Right cardiac atrium (tissue), 5 donors: Measurements from ENCODE around the gene LRP1B. TPM values are rescaled to one million over a fixed set of nuclear protein-coding genes. Genes with fewer than 3 reads are reported as not detected.

Experiments used
- ATAC-seq, 2 donors: fragments of 200-7000 bp; cut with Tn5 transposase; one replicate each; pipeline versions ENCODE4 v1.8.0 to v1.9.1; 2020; ENCODE audit warnings: moderate library complexity in 2 of 2, mild to moderate bottlenecking in 1 of 2
- DNase-seq, 3 donors: peaks; one replicate each; pipeline ENCODE4 v3.0.0-alpha.2; 2020
- H3K27ac ChIP-seq: one replicate; pipeline ENCODE4 v1.5.1; 2013; ENCODE audit warnings: mild to moderate bottlenecking, low read length, control low read depth, moderate library complexity
- H3K27me3 ChIP-seq: one replicate; pipeline ENCODE4 v1.6.1; 2013; ENCODE audit not compliant: control insufficient read depth, insufficient read depth
- H3K4me1 ChIP-seq: one replicate; pipeline ENCODE4 v1.6.1; 2013; ENCODE audit warnings: low read length; ENCODE audit not compliant: control insufficient read depth, insufficient read depth
- H3K4me3 ChIP-seq: one replicate; pipeline ENCODE4 v1.5.1; 2013; ENCODE audit warnings: low read length, control low read depth
- H3K9me3 ChIP-seq: one replicate; pipeline ENCODE4 v1.6.1; 2013; ENCODE audit warnings: low read length; ENCODE audit not compliant: control insufficient read depth
- WGBS: extraction: QIAGEN DNeasy Blood & Tissue Kit; methylation state at CpG from one replicate; pipeline ENCODE4 v1.1.7; 2013; 5-methylcytosine and 5-hydroxymethylcytosine counted together
- intact Hi-C, 4 donors: fragments of 100-400 bp; cut with DNase I; formaldehyde crosslinking; loops; one replicate each; pipeline versions ENCODE4 v1.11.0 to v1.14.0; 2022 to 2023
- polyA plus RNA-seq: library from polyadenylated mRNA; stranded (reverse); fragments of 200-250 nt; gene quantifications from one replicate; pipeline ENCODE4 v1.2.3, GENCODE V29; 2013
- total RNA-seq, 4 donors: library from RNA; stranded (reverse); fragmentation: NEBNext Ultra II Directional; extraction: Animal tissue kit (Norgen Biotek cat#: 25700); gene quantifications; one replicate each; pipeline ENCODE4 v1.2.1, GENCODE V29; 2021
- donor health status: healthy with polysubstance abuse.
- donor health status: DM: no; HTN: yes; CAD: no.
- donor health status: DM: no; HTN: no; CAD: no.
- donor health status: DM: no; HTN: yes; CAD: no; lungs with severe emphysema.
- donor health status: DM: yes; HTN: yes; CAD: no.

The LRP1B gene
- total and polyA plus RNA-seq, 5 donors, result 0.21 to 1.8 (median 0.34) TPM

- 76% methylated on average over 1 of the region's 1 CpG for WGBS
- Histone ChIP-seq H3K27me3 (no peaks in the 10 kb centered on the region), H3K4me3 (no peak overlapping the region), H3K27ac (no peak overlapping the region), H3K9me3 (no peaks in the 10 kb centered on the region), H3K4me1 (no peaks in the 10 kb centered on the region)
- ATAC-seq (no peak), DNase-seq (no peak)
- intact Hi-C loops, result no loop called here
Observed at GRCh38 chr2:141767691-141768090, 363.1 kb downstream of the LRP1B start.

GRCh38 chr2:141767051-141767450 lies 363.8 kb downstream of the LRP1B start:
- intact Hi-C loops, result no loop called here
- ATAC-seq, result no peak
- H3K9me3 ChIP-seq, result no peaks in the 10 kb centered on the region
- no peak overlapping the region for H3K27ac ChIP-seq
- no peak for DNase-seq
- no peak overlapping the region for H3K4me3 ChIP-seq
- WGBS, result 74% methylated on average over 2 of the region's 2 CpGs
- no peaks in the 10 kb centered on the region for H3K27me3 ChIP-seq
- H3K4me1 ChIP-seq, result no peaks in the 10 kb centered on the region

DNA sequence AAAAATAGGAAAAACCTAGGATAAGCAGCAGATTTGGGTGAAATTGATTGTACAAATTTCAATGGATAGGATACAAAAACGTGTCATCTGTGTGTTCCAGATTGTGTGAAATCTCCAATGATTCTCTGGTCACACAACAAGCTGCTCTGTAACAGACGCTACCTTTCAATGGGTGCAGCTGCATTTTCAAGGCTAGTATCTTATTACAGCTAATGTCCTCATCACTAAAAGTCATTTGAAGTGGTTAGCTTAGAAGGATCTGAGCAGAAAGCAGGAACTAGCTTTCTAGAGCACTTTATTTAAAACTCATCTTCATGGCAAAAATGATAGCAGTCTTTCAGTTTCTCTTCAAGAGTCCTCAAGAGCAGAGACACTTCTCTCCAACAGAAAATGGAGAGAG lies 364.6 kb downstream of the LRP1B start:
- ATAC-seq (no peak), DNase-seq (no peak)
- H3K27me3 ChIP-seq, result no peaks in the 10 kb centered on the region
- H3K4me3 ChIP-seq, result no peak overlapping the region
- H3K4me1 ChIP-seq, result no peaks in the 10 kb centered on the region
- intact Hi-C loops, result no loop called here
- 41% methylated on average over 2 of the region's 2 CpGs for WGBS
- H3K9me3 ChIP-seq, result no peaks in the 10 kb centered on the region
- H3K27ac ChIP-seq, result no peak overlapping the region

DNA sequence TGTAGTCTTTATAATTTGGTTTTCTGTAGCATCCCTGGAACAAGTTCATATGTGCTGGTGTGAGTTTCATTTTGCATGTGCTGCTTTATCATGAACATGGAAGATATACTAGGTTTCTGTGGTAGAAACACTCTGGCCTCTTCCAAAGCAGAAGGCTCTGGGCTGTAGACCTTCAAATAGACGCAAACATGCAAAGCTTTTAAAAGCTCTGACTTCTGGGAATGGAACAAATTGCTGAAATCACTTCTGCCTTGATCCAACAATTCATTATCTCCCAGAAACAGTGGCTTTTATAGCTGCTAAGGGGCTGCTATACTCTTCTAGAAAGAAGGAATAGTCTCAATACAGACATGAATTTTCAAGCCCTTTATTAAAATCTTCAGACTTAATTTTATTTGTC lies 382.2 kb downstream of the LRP1B start:
- Histone ChIP-seq H3K4me3 (no peak overlapping the region), H3K4me1 (no peaks in the 10 kb centered on the region), H3K27me3 (no peaks in the 10 kb centered on the region), H3K27ac (no peak overlapping the region), H3K9me3 (no peaks in the 10 kb centered on the region)
- no peak for DNase-seq
- 78% methylated on average over 1 of the region's 1 CpG for WGBS
- intact Hi-C loops, result no loop called here
- no peak for ATAC-seq

- peaks cover 2% of the 10 kb centered on the region for H3K27me3 ChIP-seq
- H3K4me1 ChIP-seq, result no peaks in the 10 kb centered on the region
- H3K9me3 ChIP-seq, result no peaks in the 10 kb centered on the region
- ATAC-seq (no peak), DNase-seq (no peak)
- H3K4me3 ChIP-seq, result no peak overlapping the region
- intact Hi-C loops, result no loop called here
- no peak overlapping the region for H3K27ac ChIP-seq
- WGBS, result 83% methylated on average over 3 of the region's 3 CpGs
Observed at GRCh38 chr2:141741652-141742051, 389.2 kb downstream of the LRP1B start.

DNA sequence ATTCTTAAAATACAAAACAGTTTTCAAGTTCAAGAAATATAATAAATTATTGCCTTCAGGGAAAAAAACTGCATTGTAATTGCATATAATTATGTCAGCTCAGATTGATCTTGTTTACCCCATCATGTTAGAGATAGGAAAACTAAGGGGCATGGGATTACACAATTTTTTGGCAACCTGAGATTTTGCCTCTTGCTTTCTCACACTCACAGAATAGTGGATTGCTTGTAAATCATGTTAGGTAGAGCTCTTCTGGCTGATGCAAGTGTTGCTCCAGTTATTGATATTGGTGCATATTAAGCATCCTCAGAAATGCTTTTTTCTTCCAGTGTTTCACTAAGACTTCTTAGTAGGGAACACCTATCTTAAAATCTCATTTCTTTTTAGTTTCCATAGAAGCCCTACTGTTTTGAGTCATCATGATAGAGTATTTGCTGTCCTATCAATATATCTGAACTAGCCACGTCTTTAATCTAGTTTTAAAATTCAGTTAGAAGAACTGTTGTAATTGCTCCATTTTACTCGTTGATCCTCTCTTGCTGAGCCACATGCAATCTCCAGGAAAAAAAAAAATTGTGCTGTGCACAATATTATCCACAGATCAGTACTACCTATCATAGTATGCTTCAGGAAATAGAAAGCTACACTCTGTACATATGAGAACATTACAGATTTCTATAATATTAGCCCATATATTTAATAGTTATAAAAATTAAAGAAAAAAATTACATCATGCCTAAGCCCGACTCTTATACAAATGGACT lies 393.1 kb downstream of the LRP1B start:
- H3K27ac ChIP-seq, result no peak overlapping the region
- 55% methylated on average over 3 of the region's 3 CpGs for WGBS
- ATAC-seq (no peak), DNase-seq (no peak)
- peaks cover 2% of the 10 kb centered on the region for H3K27me3 ChIP-seq
- H3K9me3 ChIP-seq, result no peaks in the 10 kb centered on the region
- intact Hi-C loops, result no loop called here
- no peak overlapping the region for H3K4me3 ChIP-seq
- H3K4me1 ChIP-seq, result no peaks in the 10 kb centered on the region

DNA sequence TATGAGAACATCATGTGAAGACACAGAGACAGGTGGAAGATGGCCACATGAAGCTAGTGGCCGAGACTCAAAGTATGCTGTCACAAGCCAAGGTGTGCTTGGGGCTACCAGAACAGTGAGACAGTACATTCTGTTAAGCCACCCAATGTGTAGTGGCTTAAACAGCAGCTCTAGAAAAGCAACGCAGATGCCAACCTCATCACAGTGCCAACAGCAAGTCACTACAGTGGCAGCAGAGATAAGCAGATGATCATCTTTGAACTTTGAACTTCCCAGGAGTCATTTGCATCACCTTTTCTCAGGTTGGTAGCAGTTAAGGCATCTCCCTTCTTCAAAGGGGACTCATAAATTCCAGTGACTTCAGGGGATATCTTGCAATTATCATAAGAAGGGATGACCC lies 394.4 kb downstream of the LRP1B start:
- no peak for DNase-seq
- H3K9me3 ChIP-seq, result no peaks in the 10 kb centered on the region
- H3K4me3 ChIP-seq, result no peak overlapping the region
- 81% methylated on average over 2 of the region's 2 CpGs for WGBS
- peaks cover 2% of the 10 kb centered on the region for H3K27me3 ChIP-seq
- ATAC-seq, result no peak
- intact Hi-C loops, result no loop called here
- no peak overlapping the region for H3K27ac ChIP-seq
- H3K4me1 ChIP-seq, result no peaks in the 10 kb centered on the region

GRCh38 chr2:141728886-141729285 lies 401.9 kb downstream of the LRP1B start:
- DNase-seq (no peak), ATAC-seq (no peak)
- WGBS, result 82% methylated on average over 1 of the region's 1 CpG
- Histone ChIP-seq H3K27ac (no peak overlapping the region), H3K9me3 (no peaks in the 10 kb centered on the region), H3K27me3 (no peaks in the 10 kb centered on the region), H3K4me1 (no peaks in the 10 kb centered on the region), H3K4me3 (no peak overlapping the region)
- intact Hi-C loops, result no loop called here

- no peak overlapping the region for H3K27ac ChIP-seq
- WGBS, result 56% methylated on average over 3 of the region's 3 CpGs
- intact Hi-C loops, result no loop called here
Observed at GRCh38 chr2:141728142-141728541, 402.7 kb downstream of the LRP1B start.

GRCh38 chr2:141724426-141724825 lies 406.4 kb downstream of the LRP1B start:
- 71% methylated on average over 3 of the region's 3 CpGs for WGBS

More at GRCh38 chr2:141728142-141728541, 402.7 kb downstream of the LRP1B start:
- Histone ChIP-seq H3K9me3 (no peaks in the 10 kb centered on the region), H3K27me3 (no peaks in the 10 kb centered on the region), H3K4me3 (no peak overlapping the region), H3K4me1 (no peaks in the 10 kb centered on the region)
- DNase-seq (no peak), ATAC-seq (no peak)

GRCh38 chr2:141723814-141724213 lies 407.0 kb downstream of the LRP1B start:
- ATAC-seq (no peak), DNase-seq (no peak)
- intact Hi-C loops, result no loop called here
- H3K4me1 ChIP-seq, result no peaks in the 10 kb centered on the region
- H3K27ac ChIP-seq, result no peak overlapping the region
- H3K4me3 ChIP-seq, result no peak overlapping the region
- H3K27me3 ChIP-seq, result no peaks in the 10 kb centered on the region
- WGBS, result 58% methylated on average over 2 of the region's 2 CpGs
- no peaks in the 10 kb centered on the region for H3K9me3 ChIP-seq

More at GRCh38 chr2:141724426-141724825, 406.4 kb downstream of the LRP1B start:
- no peak overlapping the region for H3K27ac ChIP-seq
- no peaks in the 10 kb centered on the region for H3K27me3 ChIP-seq
- intact Hi-C loops, result no loop called here
- DNase-seq, result no peak
- ATAC-seq, result no peak
- H3K4me1 ChIP-seq, result no peaks in the 10 kb centered on the region
- no peak overlapping the region for H3K4me3 ChIP-seq
- no peaks in the 10 kb centered on the region for H3K9me3 ChIP-seq

DNA sequence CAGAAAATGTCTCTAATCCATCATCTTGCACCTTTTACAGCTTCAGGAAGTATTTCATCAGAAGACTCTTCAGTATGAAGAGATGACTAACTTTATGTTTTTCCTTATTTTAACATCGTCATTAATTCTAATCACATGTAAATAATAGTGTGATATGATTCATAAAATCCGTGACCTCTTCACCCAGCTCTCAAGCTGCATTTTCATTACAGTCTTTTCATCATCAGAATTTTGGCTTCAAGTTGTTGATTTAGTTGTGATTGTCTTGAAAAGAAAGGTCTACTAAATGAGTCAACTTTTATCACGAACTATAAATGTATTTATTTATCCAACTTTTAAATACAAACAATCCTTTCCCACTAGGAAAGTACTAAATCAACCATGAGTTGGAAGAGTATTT lies 410.3 kb downstream of the LRP1B start:
- Histone ChIP-seq H3K4me1 (no peaks in the 10 kb centered on the region), H3K27me3 (no peaks in the 10 kb centered on the region), H3K4me3 (no peak overlapping the region), H3K27ac (no peak overlapping the region), H3K9me3 (no peaks in the 10 kb centered on the region)
- DNase-seq (no peak), ATAC-seq (no peak)
- intact Hi-C loops, result no loop called here
- WGBS, result 71% methylated on average over 3 of the region's 3 CpGs
